IMR-90 (cell line): ENCODE measurements around the gene APMAP. TPM values are rescaled to one million over a fixed set of nuclear protein-coding genes. Genes with fewer than 3 reads are reported as not detected.

Experiments
- ATAC-seq: fragments of 200-7000 bp; cut with Tn5 transposase; 2 replicates; pipeline ENCODE4 v1.9.1; 2020; ENCODE audit warnings: low read depth, mild to moderate bottlenecking, moderate library complexity
- BruUV-seq: library from RNA; stranded (reverse); fragments of 400-500 nt; replicated peaks from 2 replicates; lab custom pipeline; 2021; lab: Mats Ljungman, UMichigan
- CTCF ChIA-PET: fragments of 300-600 bp; formaldehyde crosslinking; extraction: SDS; loops from one replicate; lab custom pipeline; 2021; ENCODE audit warnings: antibody characterized with exemption; lab: Yijun Ruan, JAX
- POLR2A ChIA-PET: fragments of 300-600 bp; sonication (Branson Sonifier 250); formaldehyde crosslinking; loops from one replicate; lab custom pipeline; 2022; ENCODE audit warnings: antibody characterized with exemption; ENCODE audit not compliant: unreplicated experiment; lab: Charles Lee
- DNase-seq: peaks from one replicate; pipeline ENCODE4 v3.0.0; 2013
- H2AFZ ChIP-seq: replicated peaks from 2 replicates; pipeline ENCODE3; 2013; ENCODE audit warnings: low read length, mild to moderate bottlenecking; ENCODE audit not compliant: poor library complexity
- H2AK5ac ChIP-seq: 2 replicates; pipeline ENCODE4 v1.6.1; 2013; ENCODE audit warnings: low read depth, low read length, inconsistent platforms
- H2AK9ac ChIP-seq: replicated peaks from 2 replicates; pipeline ENCODE3; 2013; ENCODE audit warnings: mild to moderate bottlenecking, low read depth, low read length, moderate library complexity; ENCODE audit not compliant: poor library complexity
- H2BK120ac ChIP-seq: 2 replicates; pipeline ENCODE4 v1.6.1; 2013; ENCODE audit warnings: low read depth, low read length, inconsistent platforms
- H2BK15ac ChIP-seq: 3 replicates; pipeline ENCODE4 v1.6.1; 2013; ENCODE audit warnings: low read depth, low read length, inconsistent platforms
- H2BK20ac ChIP-seq: 2 replicates; pipeline ENCODE4 v1.6.1; 2013; ENCODE audit warnings: low read depth, mild to moderate bottlenecking, inconsistent platforms, low read length, moderate library complexity
- H2BK5ac ChIP-seq: 2 replicates; pipeline ENCODE4 v1.6.1; 2013; ENCODE audit warnings: mild to moderate bottlenecking, low read depth, low read length, inconsistent platforms; ENCODE audit not compliant: poor library complexity, severe bottlenecking
- H3K14ac ChIP-seq: replicated peaks from 2 replicates; pipeline ENCODE4 v1.6.1; 2013; ENCODE audit warnings: low read depth, low read length, inconsistent platforms
- H3K18ac ChIP-seq: 2 replicates; pipeline ENCODE4 v1.6.1; 2013; ENCODE audit warnings: low read depth, low read length, control low read depth
- H3K23ac ChIP-seq: 2 replicates; pipeline ENCODE4 v1.6.1; 2013; ENCODE audit warnings: low read depth, low read length, inconsistent platforms
- H3K27ac ChIP-seq: 2 replicates; pipeline ENCODE4 v1.5.1; 2013; ENCODE audit warnings: mild to moderate bottlenecking, control low read depth, low read length; ENCODE audit not compliant: insufficient read depth
- H3K27me3 ChIP-seq: 2 replicates; pipeline ENCODE4 v1.6.1; 2013; ENCODE audit warnings: low read length; ENCODE audit not compliant: control insufficient read depth, insufficient read depth
- H3K36me3 ChIP-seq: 2 replicates; pipeline ENCODE4 v1.6.1; 2013; ENCODE audit warnings: low read length, mixed read lengths; ENCODE audit not compliant: control insufficient read depth, insufficient read depth
- H3K4ac ChIP-seq: 2 replicates; pipeline ENCODE4 v1.6.1; 2013; ENCODE audit warnings: low read depth, low read length, inconsistent platforms
- H3K4me1 ChIP-seq: 2 replicates; pipeline ENCODE4 v1.6.1; 2013; ENCODE audit warnings: low read length, mixed read lengths; ENCODE audit not compliant: control insufficient read depth, insufficient read depth
- H3K4me2 ChIP-seq: 2 replicates; pipeline ENCODE4 v1.6.1; 2013; ENCODE audit warnings: low read depth, mild to moderate bottlenecking, control low read depth, low read length, moderate library complexity
- H3K4me3 ChIP-seq: 2 replicates; pipeline ENCODE4 v1.5.1; 2013; ENCODE audit warnings: low read depth, mild to moderate bottlenecking, control low read depth, low read length, moderate library complexity; ENCODE audit not compliant: insufficient read depth
- H3K56ac ChIP-seq: 2 replicates; pipeline ENCODE4 v1.6.1; 2013; ENCODE audit warnings: low read length, inconsistent platforms; ENCODE audit not compliant: insufficient read depth; ENCODE audit errors: extremely low read depth
- H3K79me1 ChIP-seq, 2 experiments: 2 replicates each; pipeline ENCODE4 v1.6.1; 2013; ENCODE audit warnings: low read length in 2 of 2, inconsistent platforms in 1 of 2, low read depth in 1 of 2
- H3K9ac ChIP-seq: 2 replicates; pipeline ENCODE4 v1.6.1; 2013; ENCODE audit warnings: low read depth, low read length, control low read depth
- H3K9me1 ChIP-seq: 2 replicates; pipeline ENCODE4 v1.6.1; 2013; ENCODE audit warnings: low read length, inconsistent platforms; ENCODE audit not compliant: insufficient read depth
- H3K9me3 ChIP-seq: 2 replicates; pipeline ENCODE4 v1.6.1; 2013; ENCODE audit warnings: low read length; ENCODE audit not compliant: control insufficient read depth, insufficient read depth
- H4K20me1 ChIP-seq: 2 replicates; pipeline ENCODE4 v1.6.1; 2013; ENCODE audit warnings: low read length, inconsistent platforms; ENCODE audit not compliant: insufficient read depth
- H4K5ac ChIP-seq: 2 replicates; pipeline ENCODE4 v1.6.1; 2013; ENCODE audit warnings: mild to moderate bottlenecking, low read depth, low read length, control low read depth
- H4K8ac ChIP-seq, 2 experiments: 2 replicates each; pipeline ENCODE4 v1.6.1; 2013; ENCODE audit warnings: low read depth in 2 of 2, low read length in 2 of 2, control low read depth in 1 of 2, inconsistent platforms in 1 of 2
- H4K91ac ChIP-seq: 2 replicates; pipeline ENCODE4 v1.6.1; 2013; ENCODE audit warnings: low read depth, low read length, inconsistent platforms; ENCODE audit not compliant: insufficient read depth
- BHLHE40 ChIP-seq: fragments of 150-350 bp; IDR thresholded peaks from 2 replicates; pipeline ENCODE4 v1.6.1; 2016; ENCODE audit warnings: mild to moderate bottlenecking, low read depth, low read length
- CEBPB ChIP-seq: IDR thresholded peaks from 2 replicates; pipeline ENCODE4 v1.6.1; 2012; ENCODE audit warnings: low read depth, low read length, improper control_type of control experiment
- CHD1 ChIP-seq: IDR thresholded peaks from 2 replicates; pipeline ENCODE4 v1.6.1; 2012; ENCODE audit warnings: low read depth, low read length, improper control_type of control experiment
- CTCF ChIP-seq: conservative IDR thresholded peaks from 2 replicates; pipeline ENCODE4 v1.5.1; 2012; ENCODE audit warnings: mild to moderate bottlenecking, low read depth, low read length, improper control_type of control experiment
- ELK1 ChIP-seq: fragments of 150-350 bp; IDR thresholded peaks from 2 replicates; pipeline ENCODE4 v1.6.1; 2016; ENCODE audit warnings: low read depth, mild to moderate bottlenecking, low read length, moderate library complexity, borderline replicate concordance
- FOS ChIP-seq: fragments of 150-350 bp; IDR thresholded peaks from 2 replicates; pipeline ENCODE4 v1.6.1; 2016; ENCODE audit warnings: low read depth, low read length
- MAFK ChIP-seq: IDR thresholded peaks from 2 replicates; pipeline ENCODE4 v1.6.1; 2012; ENCODE audit warnings: low read depth, low read length, improper control_type of control experiment
- MAZ ChIP-seq: IDR thresholded peaks from 2 replicates; pipeline ENCODE4 v1.6.1; 2012; ENCODE audit warnings: low read depth, mild to moderate bottlenecking, low read length, improper control_type of control experiment, moderate library complexity, borderline replicate concordance
- NFE2L2 ChIP-seq: fragments of 150-350 bp; IDR thresholded peaks from 2 replicates; pipeline ENCODE4 v1.6.1; 2016; ENCODE audit warnings: low read depth, mild to moderate bottlenecking, low read length
- POLR2A ChIP-seq: IDR thresholded peaks from 2 replicates; pipeline ENCODE4 v1.6.1; 2012; ENCODE audit warnings: mild to moderate bottlenecking, low read depth, low read length
- RAD21 ChIP-seq: IDR thresholded peaks from 2 replicates; pipeline ENCODE4 v1.6.1; 2012; ENCODE audit warnings: low read length, improper control_type of control experiment
- RCOR1 ChIP-seq: IDR thresholded peaks from 2 replicates; pipeline ENCODE4 v1.6.1; 2012; ENCODE audit warnings: mild to moderate bottlenecking, low read length, improper control_type of control experiment; ENCODE audit not compliant: insufficient replicate concordance
- RFX5 ChIP-seq: IDR thresholded peaks from 2 replicates; pipeline ENCODE4 v1.8.0; 2012; ENCODE audit warnings: low read depth, mild to moderate bottlenecking, low read length, moderate library complexity
- SMC3 ChIP-seq: fragments of 150-350 bp; IDR thresholded peaks from 2 replicates; pipeline ENCODE4 v1.6.1; 2016; ENCODE audit warnings: low read depth, mild to moderate bottlenecking, antibody characterized with exemption, low read length, moderate library complexity
- USF2 ChIP-seq: fragments of 150-350 bp; IDR thresholded peaks from 2 replicates; pipeline ENCODE4 v1.6.1; 2017; ENCODE audit warnings: mild to moderate bottlenecking, antibody characterized with exemption, low read length, low read depth
- WGBS, 2 experiments: methylation state at CpG; one replicate each; pipeline versions ENCODE4 v1.1.5 to v1.1.7; 2013; ENCODE audit warnings: missing lambda C conversion rate in 2 of 2; ENCODE audit not compliant: insufficient read length in 1 of 2; ENCODE audit errors: extremely low coverage in 2 of 2; 5-methylcytosine and 5-hydroxymethylcytosine counted together
- dilution Hi-C: fragments of 300-500 bp; cut with HindIII; formaldehyde crosslinking; loops from one replicate; pipeline ENCODE4 v1.14.3; 2018; ENCODE audit warnings: low sequenced_read_pairs; ENCODE audit not compliant: unreplicated experiment
- in situ Hi-C: fragments of 300-500 bp; cut with MboI; formaldehyde crosslinking; loops from 3 replicates; pipeline ENCODE4 v1.14.3; 2019; ENCODE audit warnings: low sequenced_read_pairs, inconsistent platforms, mixed read lengths
- intact Hi-C: fragments of 100-400 bp; cut with micrococcal nuclease; formaldehyde crosslinking; loops from 2 replicates; pipeline ENCODE4 v1.10.0; 2022
- polyA plus RNA-seq, 3 experiments: library from polyadenylated mRNA; depleted of rRNA; stranded (reverse); fragments of >200 nt; gene quantifications; 2 replicates each; pipeline ENCODE4 v1.2.3, GENCODE V29; 2012; ENCODE audit warnings: low replicate concordance in 1 of 3
- total RNA-seq: library from RNA; depleted of rRNA; stranded (reverse); fragments of >200 nt; gene quantifications from 2 replicates; pipeline ENCODE4 v1.2.3, GENCODE V29; 2012

The APMAP gene
- total and polyA plus RNA-seq, 2 of the 4 experiments (the other 2 are of a cell fraction) = 67.2 to 88.8 TPM

GRCh38 chr20:25021336-25021735 lies 28.8 kb upstream of the APMAP start:
- no peak overlapping the region for H3K4me3 ChIP-seq
- H3K36me3 ChIP-seq = no peaks in the 10 kb centered on the region
- ATAC-seq (no peak), DNase-seq (no peak)
- intact Hi-C loops (no loop called here), in situ Hi-C loops (no loop called here), dilution Hi-C loops (no loop called here)
- no peak overlapping the region for H3K27ac ChIP-seq
- H3K18ac ChIP-seq = no peak overlapping the region
- H3K4ac ChIP-seq = no peak overlapping the region
- H3K14ac ChIP-seq = no peak overlapping the region
- no peaks in the 10 kb centered on the region for H3K79me1 ChIP-seq
- 0 out of 2 replicates have a peak, but pooled peaks cover 3% of the 10 kb centered on the region for H3K9me1 ChIP-seq
- 93% methylated on average over 3 of the region's 6 CpGs; no CpG with 5 or more reads in 1 of the 2 experiments for WGBS, 2 experiments
- no peak overlapping the region for H2AFZ ChIP-seq
- no peak overlapping the region for H4K91ac ChIP-seq
- POLR2A ChIA-PET = no interaction called here
- H2BK20ac ChIP-seq = no peak overlapping the region
- no peak overlapping the region for H3K56ac ChIP-seq
- peaks cover 2% of the 10 kb centered on the region; the same call in 1 of the 2 replicates for H3K4me1 ChIP-seq
- no TSS peak for BruUV-seq
- H2BK120ac ChIP-seq = no peak overlapping the region
- no peaks in the 10 kb centered on the region for H4K20me1 ChIP-seq
- CTCF ChIA-PET = no interaction called here
- H3K27me3 ChIP-seq = peaks cover 3% of the 10 kb centered on the region
- H3K4me2 ChIP-seq = no peak overlapping the region
- no peak overlapping the region for H3K23ac ChIP-seq
- H4K8ac ChIP-seq = no peak overlapping the region
- no peak overlapping the region for H2BK15ac ChIP-seq
- H2AK5ac ChIP-seq = no peak overlapping the region
- H4K5ac ChIP-seq = no peak overlapping the region
- H2AK9ac ChIP-seq = no peak overlapping the region
- no peaks in the 10 kb centered on the region for H3K9me3 ChIP-seq
- TF ChIP-seq POLR2A (no peak), MAZ (no peak), NFE2L2 (no peak), BHLHE40 (no peak), FOS (no peak), RFX5 (no peak), RCOR1 (no peak), ELK1 (no peak), SMC3 (no peak), CTCF (no peak), RAD21 (no peak), CHD1 (no peak), MAFK (no peak), CEBPB (no peak), USF2 (no peak)
- no peak overlapping the region for H3K9ac ChIP-seq
- no peak overlapping the region for H2BK5ac ChIP-seq
